HepG2 (cell line): Measurements from ENCODE around the gene AP4E1. TPM values are rescaled to one million over a fixed set of nuclear protein-coding genes. Genes with fewer than 3 reads are reported as not detected.

ENCODE experiments used
- ATAC-seq: fragments of 200-7000 bp; cut with Tn5 transposase; 3 replicates; pipeline ENCODE4 v1.9.1; 2020; ENCODE audit warnings: mild to moderate bottlenecking, moderate library complexity
- BruUV-seq: library from RNA; stranded (reverse); fragments of 400-500 nt; replicated peaks from 2 replicates; lab custom pipeline; 2021; lab: Mats Ljungman, UMichigan
- CTCF ChIA-PET: fragments of 300-600 bp; formaldehyde crosslinking; extraction: SDS; loops from one replicate; lab custom pipeline; 2021; ENCODE audit warnings: low total read pairs, inconsistent platforms, low intra/inter-chr PET ratio; lab: Yijun Ruan, JAX
- POLR2A ChIA-PET: fragments of 350-600 bp; sonication (Branson Sonifier 250); formaldehyde crosslinking; loops from one replicate; lab custom pipeline; 2020; ENCODE audit warnings: antibody characterized with exemption, inconsistent platforms; lab: Yijun Ruan, JAX
- DNase-seq: peaks from one replicate; pipeline ENCODE4 v3.0.0-alpha.2; 2015; ENCODE audit warnings: low spot score
- FAIRE-seq: peaks from 3 replicates; lab custom pipeline; 2011; peaks lifted over from hg19 to GRCh38; lab: Jason Lieb, UNC
- H2AFZ ChIP-seq: one replicate; pipeline ENCODE4 v1.6.1; 2011; ENCODE audit warnings: low read length, inconsistent platforms
- H3K27ac ChIP-seq: fragments of 300-600 bp; 3 replicates; pipeline ENCODE4 v1.8.0; 2011; ENCODE audit warnings: mixed run types, mild to moderate bottlenecking, mixed read lengths, low read length, inconsistent platforms; ENCODE audit not compliant: insufficient read depth; ENCODE audit errors: extremely low read length
- H3K27me3 ChIP-seq, 2 experiments: fragments of 200-600 bp in 1 of 2; 2 replicates in 1 of 2; 3 replicates in 1 of 2; pipeline versions ENCODE4 v1.6.0 to v1.8.0; 2011; ENCODE audit warnings: low read length in 2 of 2, mild to moderate bottlenecking in 2 of 2, moderate library complexity in 2 of 2, inconsistent platforms in 1 of 2; ENCODE audit not compliant: insufficient read depth in 2 of 2, control insufficient read depth in 1 of 2
- H3K36me3 ChIP-seq, 2 experiments: fragments of 200-600 bp in 1 of 2; replicated peaks in 1 of 2; 2 replicates in 1 of 2; 3 replicates in 1 of 2; pipeline versions ENCODE4 v1.5.1 to v1.8.0; 2011; ENCODE audit warnings: low read length in 2 of 2, inconsistent platforms in 1 of 2; ENCODE audit not compliant: insufficient read depth in 2 of 2, control insufficient read depth in 1 of 2
- H3K4me1 ChIP-seq: 2 replicates; pipeline ENCODE4 v1.5.1; 2012; ENCODE audit warnings: low read length, inconsistent platforms; ENCODE audit not compliant: insufficient read depth
- H3K4me2 ChIP-seq: 2 replicates; pipeline ENCODE4 v1.6.0; 2011; ENCODE audit warnings: low read depth, low read length, inconsistent platforms
- H3K4me3 ChIP-seq, 3 experiments: fragments of 200-600 bp in 1 of 3; sonication (generic), shearing (Covaris generic) in 1 of 3; replicated peaks in 1 of 3; 2 replicates each; pipeline ENCODE4 v1.5.1; 2011 to 2016; ENCODE audit warnings: low read length in 3 of 3, inconsistent platforms in 2 of 3, low read depth in 2 of 3, mild to moderate bottlenecking in 2 of 3, control low read depth in 1 of 3, mixed read lengths in 1 of 3; ENCODE audit not compliant: insufficient read depth in 1 of 3
- H3K79me2 ChIP-seq: one replicate; pipeline ENCODE4 v1.6.1; 2011; ENCODE audit warnings: low read length, inconsistent platforms; ENCODE audit not compliant: insufficient read depth
- H3K9ac ChIP-seq: 2 replicates; pipeline ENCODE4 v1.6.0; 2011; ENCODE audit warnings: mild to moderate bottlenecking, low read depth, low read length, inconsistent platforms; ENCODE audit not compliant: insufficient read depth
- H3K9me3 ChIP-seq: 2 replicates; pipeline ENCODE4 v1.5.1; 2012; ENCODE audit warnings: mild to moderate bottlenecking, low read length
- H4K20me1 ChIP-seq: 2 replicates; pipeline ENCODE4 v1.6.0; 2011; ENCODE audit warnings: inconsistent platforms, mild to moderate bottlenecking, low read length, moderate library complexity; ENCODE audit not compliant: insufficient read depth
- CBX5 ChIP-seq: sonication (generic); formaldehyde crosslinking; IDR thresholded peaks from 2 replicates; pipeline ENCODE4 v1.4.0; 2020; ENCODE audit warnings: missing genetic modification reagents, borderline replicate concordance
- EP300 ChIP-seq, 3 experiments: sonication (generic) in 1 of 3; formaldehyde crosslinking in 1 of 3; IDR thresholded peaks; 2 replicates each; pipeline versions ENCODE4 v1.5.1 to v1.6.1; 2011 to 2020; ENCODE audit warnings: low read depth in 2 of 3, low read length in 2 of 3, borderline replicate concordance in 1 of 3, improper control_type of control experiment in 1 of 3, mild to moderate bottlenecking in 1 of 3, missing genetic modification reagents in 1 of 3, moderate library complexity in 1 of 3
- KDM4B ChIP-seq: sonication (generic); formaldehyde crosslinking; IDR thresholded peaks from 2 replicates; pipeline ENCODE4 v1.4.0; 2020; ENCODE audit warnings: missing genetic modification reagents
- REXO4 ChIP-seq: sonication (generic); formaldehyde crosslinking; IDR thresholded peaks from 2 replicates; pipeline ENCODE4 v1.8.0; 2022; ENCODE audit warnings: missing genetic modification reagents, mild to moderate bottlenecking, borderline replicate concordance
- RFX1 ChIP-seq: fragments of 450-650 bp; IDR thresholded peaks from 2 replicates; pipeline ENCODE4 v1.6.1; 2017
- RXRA ChIP-seq: sonication (generic); formaldehyde crosslinking; IDR thresholded peaks from 2 replicates; pipeline ENCODE4 v1.5.1; 2020; ENCODE audit warnings: missing genetic modification reagents
- SP2 ChIP-seq: sonication (generic); formaldehyde crosslinking; IDR thresholded peaks from 2 replicates; pipeline ENCODE4 v1.5.1; 2020; ENCODE audit warnings: mild to moderate bottlenecking, missing genetic modification reagents
- SRSF4 ChIP-seq: fragments of 200-400 bp; formaldehyde crosslinking; IDR thresholded peaks from one replicate; pipeline ENCODE4 v1.6.1; 2018; ENCODE audit warnings: mild to moderate bottlenecking, low read depth, low read length, moderate library complexity; ENCODE audit not compliant: poor library complexity, severe bottlenecking
- ZBTB1 ChIP-seq: sonication (generic); formaldehyde crosslinking; IDR thresholded peaks from 2 replicates; pipeline ENCODE4 v1.4.0; 2020; ENCODE audit warnings: missing genetic modification reagents, borderline replicate concordance
- ZFAT ChIP-seq: sonication (generic); formaldehyde crosslinking; conservative IDR thresholded peaks from 2 replicates; pipeline ENCODE4 v1.8.1; 2023; ENCODE audit warnings: missing genetic modification reagents, inconsistent platforms
- ZFP82 ChIP-seq: sonication (generic); formaldehyde crosslinking; IDR thresholded peaks from 2 replicates; pipeline ENCODE4 v1.5.1; 2020; ENCODE audit warnings: mild to moderate bottlenecking, missing genetic modification reagents, borderline replicate concordance
- ZNF264 ChIP-seq: sonication (generic); formaldehyde crosslinking; IDR thresholded peaks from 2 replicates; pipeline ENCODE4 v1.4.0; 2020; ENCODE audit warnings: missing genetic modification reagents
- ZNF652 ChIP-seq: IDR thresholded peaks from 2 replicates; pipeline ENCODE4 v1.6.1; 2016; ENCODE audit warnings: low read depth, borderline replicate concordance
- ZNF724P ChIP-seq: sonication (generic); formaldehyde crosslinking; IDR thresholded peaks from 2 replicates; pipeline ENCODE4 v1.8.0; 2022; ENCODE audit warnings: missing genetic modification reagents, borderline replicate concordance
- ZSCAN12 ChIP-seq: sonication (generic); formaldehyde crosslinking; IDR thresholded peaks from 2 replicates; pipeline ENCODE4 v1.9.0; 2021; ENCODE audit warnings: mild to moderate bottlenecking, missing genetic modification reagents
- WGBS: methylation state at CpG from one replicate; pipeline ENCODE4 v1.1.6; 2017; ENCODE audit warnings: low lambda C conversion rate; 5-methylcytosine and 5-hydroxymethylcytosine counted together
- in situ Hi-C: cut with HindIII; loops from 2 replicates; pipeline ENCODE4 v1.10.0; 2017; ENCODE audit warnings: low pct_unique_long_range_greater_than_20kb; ENCODE audit not compliant: extremely low pct_ligation_motif_present
- intact Hi-C: fragments of 100-400 bp; cut with micrococcal nuclease; formaldehyde crosslinking; loops from one replicate; pipeline ENCODE4 v1.10.0; 2022; ENCODE audit not compliant: unreplicated experiment
- polyA plus RNA-seq, 8 experiments: library from polyadenylated mRNA; depleted of rRNA in 3 of 8; stranded (reverse) in 7 of 8; unstranded in 1 of 8; fragments of >200 nt; fragmentation: Illumina TruSeq in 4 of 8; extraction: Trizol in 4 of 8; gene quantifications; 2 replicates each; pipeline versions ENCODE4 v1.2.1 to v1.2.3, GENCODE V29; 2011 to 2016; ENCODE audit warnings: low read depth in 4 of 8, missing spikeins in 1 of 8, mixed read lengths in 1 of 8; ENCODE audit not compliant: insufficient read depth in 1 of 8
- total RNA-seq, 5 experiments: library from RNA; depleted of rRNA; stranded (reverse); fragments of >200 nt; fragmentation: Illumina TruSeq; extraction: Trizol; gene quantifications; 2 replicates each; pipeline ENCODE4 v1.2.3, GENCODE V29; 2016; ENCODE audit warnings: low read depth in 1 of 5
- TF ChIP-seq, protein P1 (sequence below): sonication (generic); formaldehyde crosslinking; IDR thresholded peaks from 2 replicates; pipeline ENCODE4 v1.5.1; 2020; ENCODE audit warnings: missing genetic modification reagents, mild to moderate bottlenecking, borderline replicate concordance
- TF ChIP-seq, protein P2 (sequence below): sonication (generic); formaldehyde crosslinking; IDR thresholded peaks from 2 replicates; pipeline ENCODE4 v1.5.1; 2020; ENCODE audit warnings: mild to moderate bottlenecking, missing genetic modification reagents, borderline replicate concordance

AP4E1 gene
- total and polyA plus RNA-seq, 2 of the 13 experiments (the other 11 are each of a cell fraction or from before 2014, with no cell fraction given), result 2.2 to 7.8 TPM

- 13% methylated on average over 3 of the region's 3 CpGs for WGBS
- ATAC-seq, result peak; percentile 96
- ChIA-PET CTCF (no interaction called here), POLR2A (interaction anchor here (1.0 to 1.2 kb wide), 2 partner anchors 8 to 10 kb away, joined by 3 to 5 read pairs; no protein-coding TSS in a partner anchor)
- H3K36me3 ChIP-seq, result no peaks in the 10 kb centered on the region
- intact Hi-C loops, result loop anchor here (1.0 to 5.0 kb wide), 2 partner anchors 13 to 45 kb away; partner anchors contain the start of gene TNFAIP8L3
- no peaks in the 10 kb centered on the region for H3K9me3 ChIP-seq
- H3K4me2 ChIP-seq, result peak overlapping the region; percentile 67
- in situ Hi-C loops, result no loop called here
- H2AFZ ChIP-seq, result no peak overlapping the region
- no TSS peak for BruUV-seq
- peak; percentile 91 for FAIRE-seq
- peaks cover 14% of the 10 kb centered on the region; the same call in 1 of the 2 replicates for H4K20me1 ChIP-seq
- H3K4me3 ChIP-seq, result peak overlapping the region in 1 of 3 experiments; percentile 27; a peak in 1 of 6 replicates
- H3K4me1 ChIP-seq, result peaks cover 36% of the 10 kb centered on the region
- H3K27me3 ChIP-seq, result no peaks in the 10 kb centered on the region
- H3K9ac ChIP-seq, result no peak overlapping the region; the same call in 1 of the 2 replicates
- peaks cover 15% of the 10 kb centered on the region for H3K79me2 ChIP-seq
- DNase-seq, result peak; percentile 78
- peak overlapping the region; percentile 60 for H3K27ac ChIP-seq
- TF ChIP-seq ZFAT (CRISPR knock-in tag) (no peak), ZNF724P (CRISPR knock-in tag) (no peak), SRSF4 (no peak), ZSCAN12 (CRISPR knock-in tag) (no peak), ZNF652 (CRISPR knock-in tag) (no peak), RFX1 (no peak), REXO4 (CRISPR knock-in tag) (no peak), SP2 (CRISPR knock-in tag) (no peak), ZFP82 (no peak), CBX5 (no peak), KDM4B (CRISPR knock-in tag) (no peak), EP300 (IDR thresholded peaks at IDR 0.05; ENCODE audit: low read depth in 2 of 2, low read length in 2 of 2) (peak in 1 of 2 experiments; percentile 33; a peak in 1 of 4 replicates), EP300 (CRISPR knock-in tag; IDR thresholded peaks at IDR 0.05; ENCODE audit: borderline replicate concordance) (no peak), ZBTB1 (CRISPR knock-in tag) (no peak), ZNF264 (no peak), RXRA (no peak)
- TF ChIP-seq, protein P1, sequence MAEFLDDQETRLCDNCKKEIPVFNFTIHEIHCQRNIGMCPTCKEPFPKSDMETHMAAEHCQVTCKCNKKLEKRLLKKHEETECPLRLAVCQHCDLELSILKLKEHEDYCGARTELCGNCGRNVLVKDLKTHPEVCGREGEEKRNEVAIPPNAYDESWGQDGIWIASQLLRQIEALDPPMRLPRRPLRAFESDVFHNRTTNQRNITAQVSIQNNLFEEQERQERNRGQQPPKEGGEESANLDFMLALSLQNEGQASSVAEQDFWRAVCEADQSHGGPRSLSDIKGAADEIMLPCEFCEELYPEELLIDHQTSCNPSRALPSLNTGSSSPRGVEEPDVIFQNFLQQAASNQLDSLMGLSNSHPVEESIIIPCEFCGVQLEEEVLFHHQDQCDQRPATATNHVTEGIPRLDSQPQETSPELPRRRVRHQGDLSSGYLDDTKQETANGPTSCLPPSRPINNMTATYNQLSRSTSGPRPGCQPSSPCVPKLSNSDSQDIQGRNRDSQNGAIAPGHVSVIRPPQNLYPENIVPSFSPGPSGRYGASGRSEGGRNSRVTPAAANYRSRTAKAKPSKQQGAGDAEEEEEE (CRISPR knock-in tag), result no peak
- TF ChIP-seq, protein P2, sequence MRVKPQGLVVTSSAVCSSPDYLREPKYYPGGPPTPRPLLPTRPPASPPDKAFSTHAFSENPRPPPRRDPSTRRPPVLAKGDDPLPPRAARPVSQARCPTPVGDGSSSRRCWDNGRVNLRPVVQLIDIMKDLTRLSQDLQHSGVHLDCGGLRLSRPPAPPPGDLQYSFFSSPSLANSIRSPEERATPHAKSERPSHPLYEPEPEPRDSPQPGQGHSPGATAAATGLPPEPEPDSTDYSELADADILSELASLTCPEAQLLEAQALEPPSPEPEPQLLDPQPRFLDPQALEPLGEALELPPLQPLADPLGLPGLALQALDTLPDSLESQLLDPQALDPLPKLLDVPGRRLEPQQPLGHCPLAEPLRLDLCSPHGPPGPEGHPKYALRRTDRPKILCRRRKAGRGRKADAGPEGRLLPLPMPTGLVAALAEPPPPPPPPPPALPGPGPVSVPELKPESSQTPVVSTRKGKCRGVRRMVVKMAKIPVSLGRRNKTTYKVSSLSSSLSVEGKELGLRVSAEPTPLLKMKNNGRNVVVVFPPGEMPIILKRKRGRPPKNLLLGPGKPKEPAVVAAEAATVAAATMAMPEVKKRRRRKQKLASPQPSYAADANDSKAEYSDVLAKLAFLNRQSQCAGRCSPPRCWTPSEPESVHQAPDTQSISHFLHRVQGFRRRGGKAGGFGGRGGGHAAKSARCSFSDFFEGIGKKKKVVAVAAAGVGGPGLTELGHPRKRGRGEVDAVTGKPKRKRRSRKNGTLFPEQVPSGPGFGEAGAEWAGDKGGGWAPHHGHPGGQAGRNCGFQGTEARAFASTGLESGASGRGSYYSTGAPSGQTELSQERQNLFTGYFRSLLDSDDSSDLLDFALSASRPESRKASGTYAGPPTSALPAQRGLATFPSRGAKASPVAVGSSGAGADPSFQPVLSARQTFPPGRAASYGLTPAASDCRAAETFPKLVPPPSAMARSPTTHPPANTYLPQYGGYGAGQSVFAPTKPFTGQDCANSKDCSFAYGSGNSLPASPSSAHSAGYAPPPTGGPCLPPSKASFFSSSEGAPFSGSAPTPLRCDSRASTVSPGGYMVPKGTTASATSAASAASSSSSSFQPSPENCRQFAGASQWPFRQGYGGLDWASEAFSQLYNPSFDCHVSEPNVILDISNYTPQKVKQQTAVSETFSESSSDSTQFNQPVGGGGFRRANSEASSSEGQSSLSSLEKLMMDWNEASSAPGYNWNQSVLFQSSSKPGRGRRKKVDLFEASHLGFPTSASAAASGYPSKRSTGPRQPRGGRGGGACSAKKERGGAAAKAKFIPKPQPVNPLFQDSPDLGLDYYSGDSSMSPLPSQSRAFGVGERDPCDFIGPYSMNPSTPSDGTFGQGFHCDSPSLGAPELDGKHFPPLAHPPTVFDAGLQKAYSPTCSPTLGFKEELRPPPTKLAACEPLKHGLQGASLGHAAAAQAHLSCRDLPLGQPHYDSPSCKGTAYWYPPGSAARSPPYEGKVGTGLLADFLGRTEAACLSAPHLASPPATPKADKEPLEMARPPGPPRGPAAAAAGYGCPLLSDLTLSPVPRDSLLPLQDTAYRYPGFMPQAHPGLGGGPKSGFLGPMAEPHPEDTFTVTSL (CRISPR knock-in tag), result peak; percentile 44; the same call in 1 of the 2 replicates
Measured at GRCh38 chr15:51046799-51047449, 138.4 kb downstream of the AP4E1 start.
